Raji (cell line): ENCODE data around the gene SKI.

Source experiments
- POLR2A ChIP-seq: IDR thresholded peaks from 2 replicates; pipeline ENCODE4 v1.6.1; 2011; ENCODE audit warnings: low read depth, low read length, control low read depth; ENCODE audit not compliant: insufficient read depth

SKI gene

GRCh38 chr1:2228157-2228594 is at the start of gene SKI:
Gene SKI (plus strand): TSS chr1:2228319. CDS start chr1:2228767, 448 bp downstream.
- TF ChIP-seq POLR2A: no peak

GRCh38 chr1:2178875-2179274 is 49.2 kb upstream of the SKI start:
- TF ChIP-seq POLR2A: no peak

GRCh38 chr1:2179283-2180013 is 48.7 kb upstream of the SKI start:
- no peak for TF ChIP-seq POLR2A

- no peak for TF ChIP-seq POLR2A
These were observed 47.5 kb upstream of the SKI start for GRCh38 chr1:2180297-2181245.

- no peak for TF ChIP-seq POLR2A
These were observed 46.8 kb upstream of the SKI start for GRCh38 chr1:2181271-2181670.

GRCh38 chr1:2181752-2182151 is 46.4 kb upstream of the SKI start:
- no peak for TF ChIP-seq POLR2A

GRCh38 chr1:2182376-2182775 is 45.7 kb upstream of the SKI start:
- no peak for TF ChIP-seq POLR2A

- TF ChIP-seq POLR2A: no peak
These were observed 44.2 kb upstream of the SKI start for GRCh38 chr1:2183937-2184334.

GRCh38 chr1:2184531-2184930 is 43.6 kb upstream of the SKI start:
- TF ChIP-seq POLR2A: no peak

GRCh38 chr1:2184934-2185333 is 43.2 kb upstream of the SKI start:
- no peak for TF ChIP-seq POLR2A

GRCh38 chr1:2185880-2186855 is 42.0 kb upstream of the SKI start:
- TF ChIP-seq POLR2A: no peak

- TF ChIP-seq POLR2A: no peak
These were observed 41.2 kb upstream of the SKI start for GRCh38 chr1:2186901-2187300.

- no peak for TF ChIP-seq POLR2A
These were observed 40.5 kb upstream of the SKI start for GRCh38 chr1:2187619-2188018.

- TF ChIP-seq POLR2A: no peak
These were observed 39.8 kb upstream of the SKI start for GRCh38 chr1:2188336-2188735.
